KMS-11 (cell line): ENCODE results near the gene CALML3.

Source experiments
- H2AFZ ChIP-seq: fragments of 200-600 bp; sonication (generic); 2 replicates; pipeline ENCODE4 v1.6.1; 2016; ENCODE audit warnings: antibody characterized with exemption, mixed run types, low read depth
- H3K27ac ChIP-seq: fragments of 200-600 bp; sonication (generic); 2 replicates; pipeline ENCODE4 v1.6.1; 2016; ENCODE audit warnings: mild to moderate bottlenecking, mixed run types
- H3K27me3 ChIP-seq: fragments of 200-600 bp; sonication (generic); 2 replicates; pipeline ENCODE4 v1.6.1; 2017; ENCODE audit warnings: mild to moderate bottlenecking, low read depth, mixed run types, moderate library complexity; ENCODE audit not compliant: insufficient read depth
- H3K36me3 ChIP-seq: fragments of 200-600 bp; sonication (generic); 2 replicates; pipeline ENCODE4 v1.6.1; 2017; ENCODE audit warnings: mild to moderate bottlenecking, mixed run types; ENCODE audit not compliant: insufficient read depth
- H3K4me1 ChIP-seq: fragments of 200-600 bp; sonication (generic); 2 replicates; pipeline ENCODE4 v1.6.1; 2016; ENCODE audit warnings: mild to moderate bottlenecking, low read depth, mixed run types; ENCODE audit not compliant: poor library complexity, severe bottlenecking
- H3K4me2 ChIP-seq: fragments of 200-600 bp; sonication (generic); 2 replicates; pipeline ENCODE4 v1.7.0; 2016; ENCODE audit warnings: mild to moderate bottlenecking, mixed run types
- H3K4me3 ChIP-seq: fragments of 200-600 bp; sonication (generic); IDR thresholded peaks from 2 replicates; pipeline ENCODE4 v1.6.1; 2017; ENCODE audit warnings: low read depth, low read length, mixed read lengths; ENCODE audit not compliant: insufficient read depth
- H3K79me2 ChIP-seq: fragments of 200-600 bp; sonication (generic); 2 replicates; pipeline ENCODE4 v1.6.1; 2016; ENCODE audit warnings: low read depth, mixed run types; ENCODE audit not compliant: insufficient read depth
- H3K9ac ChIP-seq: fragments of 200-600 bp; sonication (generic); 2 replicates; pipeline ENCODE4 v1.6.1; 2016; ENCODE audit warnings: mild to moderate bottlenecking, mixed run types
- H4K20me1 ChIP-seq: fragments of 200-600 bp; sonication (generic); 2 replicates; pipeline ENCODE4 v1.6.1; 2016; ENCODE audit warnings: mild to moderate bottlenecking, mixed run types; ENCODE audit not compliant: insufficient read depth
- CTCF ChIP-seq: fragments of 200-600 bp; sonication (generic); conservative IDR thresholded peaks from 2 replicates; pipeline ENCODE4 v1.6.1; 2017; ENCODE audit warnings: low read depth, mild to moderate bottlenecking, antibody characterized with exemption, low read length, moderate library complexity, mixed read lengths

Gene CALML3

DNA sequence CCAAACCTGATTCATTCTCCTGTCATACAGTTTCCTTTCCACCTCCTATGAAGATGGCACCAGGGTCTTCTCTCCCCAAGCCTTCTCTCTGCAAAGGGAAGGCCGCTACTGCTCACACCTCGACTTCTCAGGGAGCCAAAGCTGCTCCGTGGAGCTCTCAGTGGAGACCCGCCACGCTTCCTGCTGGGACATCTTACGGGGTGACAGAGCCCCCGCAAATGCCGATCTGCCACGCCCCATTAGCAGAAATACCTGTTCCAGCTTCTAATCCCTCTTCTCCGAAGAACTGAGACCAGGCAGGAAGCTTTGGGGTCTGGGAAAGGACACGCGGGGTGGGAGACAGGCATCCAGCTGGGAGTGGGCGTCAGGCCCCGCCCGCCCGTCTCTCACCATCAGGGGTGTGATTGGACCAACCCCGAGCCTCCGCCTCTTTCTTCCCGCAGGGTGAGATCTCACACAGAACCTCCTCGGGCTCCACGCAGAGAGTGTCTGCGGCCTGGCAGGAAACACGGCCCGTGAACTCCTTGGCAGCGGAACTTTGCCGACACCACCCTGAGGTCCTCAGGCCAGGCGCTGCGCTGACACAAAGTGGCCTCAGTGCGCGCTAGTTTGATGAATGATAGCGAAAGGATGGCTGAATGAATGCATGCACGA, 13.4 kb upstream of the CALML3 start:
- Histone ChIP-seq H3K27me3 (no peaks in the 10 kb centered on the region; the same call in 1 of the 2 replicates), H2AFZ (no peak overlapping the region), H3K9ac (no peak overlapping the region), H3K4me3 (no peak overlapping the region), H3K4me2 (no peak overlapping the region), H3K36me3 (no peaks in the 10 kb centered on the region), H3K79me2 (no peaks in the 10 kb centered on the region), H3K27ac (no peak overlapping the region), H4K20me1 (no peaks in the 10 kb centered on the region), H3K4me1 (no peaks in the 10 kb centered on the region)
- no peak for TF ChIP-seq CTCF

DNA sequence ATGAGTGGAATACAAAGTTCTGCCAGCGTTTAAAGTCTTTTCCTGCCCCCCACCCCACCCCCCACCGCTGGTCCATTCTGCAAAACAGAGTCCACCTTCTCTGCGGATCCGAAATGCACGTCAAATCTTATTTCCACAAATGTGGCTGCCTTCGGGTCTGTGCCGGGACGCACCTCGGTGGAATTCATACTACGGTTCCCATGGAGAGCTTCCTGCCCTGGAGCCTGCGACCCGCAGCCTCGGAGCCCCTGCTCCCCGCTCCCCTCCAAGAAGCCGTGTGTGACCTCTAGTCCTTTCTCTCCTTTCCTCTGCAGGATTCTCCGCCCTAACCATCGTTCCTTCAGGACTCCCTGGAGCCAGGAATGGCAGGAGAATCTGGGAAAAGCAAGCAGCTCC, 12.9 kb upstream of the CALML3 start:
- no peaks in the 10 kb centered on the region for H4K20me1 ChIP-seq
- no peak overlapping the region for H3K27ac ChIP-seq
- no peak for TF ChIP-seq CTCF
- H2AFZ ChIP-seq, result no peak overlapping the region
- H3K36me3 ChIP-seq, result no peaks in the 10 kb centered on the region
- no peak overlapping the region for H3K4me3 ChIP-seq
- no peaks in the 10 kb centered on the region for H3K4me1 ChIP-seq
- no peak overlapping the region for H3K4me2 ChIP-seq
- H3K27me3 ChIP-seq, result no peaks in the 10 kb centered on the region; the same call in 1 of the 2 replicates
- no peak overlapping the region for H3K9ac ChIP-seq
- H3K79me2 ChIP-seq, result no peaks in the 10 kb centered on the region

- Histone ChIP-seq H4K20me1 (no peaks in the 10 kb centered on the region), H3K4me2 (no peak overlapping the region), H2AFZ (no peak overlapping the region), H3K9ac (no peak overlapping the region), H3K79me2 (no peaks in the 10 kb centered on the region), H3K27ac (no peak overlapping the region), H3K4me1 (no peaks in the 10 kb centered on the region), H3K36me3 (no peaks in the 10 kb centered on the region), H3K4me3 (no peak overlapping the region), H3K27me3 (no peaks in the 10 kb centered on the region; the same call in 1 of the 2 replicates)
- TF ChIP-seq CTCF, result no peak
Measured at GRCh38 chr10:5512331-5512730, 12.4 kb upstream of the CALML3 start.

GRCh38 chr10:5512881-5513612, 11.7 kb upstream of the CALML3 start:
- no peaks in the 10 kb centered on the region for H3K36me3 ChIP-seq
- H2AFZ ChIP-seq, result no peak overlapping the region
- H3K4me3 ChIP-seq, result no peak overlapping the region
- no peak for TF ChIP-seq CTCF
- no peaks in the 10 kb centered on the region for H3K4me1 ChIP-seq
- no peak overlapping the region for H3K4me2 ChIP-seq
- H4K20me1 ChIP-seq, result no peaks in the 10 kb centered on the region
- H3K27ac ChIP-seq, result no peak overlapping the region
- no peaks in the 10 kb centered on the region for H3K79me2 ChIP-seq
- no peak overlapping the region for H3K9ac ChIP-seq
- H3K27me3 ChIP-seq, result no peaks in the 10 kb centered on the region; the same call in 1 of the 2 replicates
